CD4-positive, alpha-beta T cell treated with Interleukin-21 for 1 hour (primary cell): ENCODE data around the gene U2SURP.
"Not testable (repeated sequence)": the region's sequence is repeated elsewhere in the genome, so short reads cannot be mapped to it uniquely, and the experiment has no call there.

Experiments used
- DNase-seq: peaks from one replicate; pipeline ENCODE4 v3.0.0-alpha.2; 2020

Gene U2SURP

GRCh38 chr3:143073983-143074382 is 72.6 kb downstream of the U2SURP start:
- DNase-seq = not testable (repeated sequence)

GRCh38 chr3:143078883-143079282 is 77.5 kb downstream of the U2SURP start:
- DNase-seq = no peak

GRCh38 chr3:143080196-143080595 is 78.8 kb downstream of the U2SURP start:
- no peak for DNase-seq

- DNase-seq = no peak
Observed at GRCh38 chr3:143081365-143081764, 80.0 kb downstream of the U2SURP start.

- peak; percentile 2 for DNase-seq
Observed at GRCh38 chr3:143081844-143082778, 80.7 kb downstream of the U2SURP start.

GRCh38 chr3:143083781-143084180 is 82.4 kb downstream of the U2SURP start:
- DNase-seq = no peak

GRCh38 chr3:143084856-143085731 is 83.7 kb downstream of the U2SURP start:
- DNase-seq = peak; percentile 3

GRCh38 chr3:143088835-143089234 is 87.5 kb downstream of the U2SURP start:
- DNase-seq = no peak

- no peak for DNase-seq
Observed at GRCh38 chr3:143089965-143090364, 88.6 kb downstream of the U2SURP start.

GRCh38 chr3:143090486-143090885 is 89.1 kb downstream of the U2SURP start:
- no peak for DNase-seq

GRCh38 chr3:143090976-143091837 is 89.8 kb downstream of the U2SURP start:
- no peak for DNase-seq

- no peak for DNase-seq
Observed at GRCh38 chr3:143092191-143092590, 90.8 kb downstream of the U2SURP start.

- DNase-seq = no peak
Observed at GRCh38 chr3:143095813-143096212, 94.4 kb downstream of the U2SURP start.

- no peak for DNase-seq
Observed at GRCh38 chr3:143098032-143098764, 96.8 kb downstream of the U2SURP start.

GRCh38 chr3:143099210-143099609 is 97.8 kb downstream of the U2SURP start:
- no peak for DNase-seq

- no peak for DNase-seq
Observed at GRCh38 chr3:143099690-143100089, 98.3 kb downstream of the U2SURP start.

GRCh38 chr3:143100451-143100850 is 99.1 kb downstream of the U2SURP start:
- no peak for DNase-seq

- DNase-seq = no peak
Observed at GRCh38 chr3:143101792-143102381, 100.5 kb downstream of the U2SURP start.

- DNase-seq = no peak
Observed at GRCh38 chr3:143103652-143104051, 102.3 kb downstream of the U2SURP start.

- DNase-seq = no peak
Observed at GRCh38 chr3:143105170-143105569, 103.8 kb downstream of the U2SURP start.

GRCh38 chr3:143109861-143110260 is 108.5 kb downstream of the U2SURP start:
- no peak for DNase-seq
